HepG2 (cell line): Measurements from ENCODE around the gene SAMD4B. TPM values are rescaled to one million over a fixed set of nuclear protein-coding genes. Genes with fewer than 3 reads are reported as not detected.

Experiments used
- ATAC-seq: fragments of 200-7000 bp; cut with Tn5 transposase; 3 replicates; pipeline ENCODE4 v1.9.1; 2020; ENCODE audit warnings: mild to moderate bottlenecking, moderate library complexity
- BruUV-seq: library from RNA; stranded (reverse); fragments of 400-500 nt; replicated peaks from 2 replicates; lab custom pipeline; 2021; lab: Mats Ljungman, UMichigan
- CTCF ChIA-PET: fragments of 300-600 bp; formaldehyde crosslinking; extraction: SDS; loops from one replicate; lab custom pipeline; 2021; ENCODE audit warnings: low total read pairs, inconsistent platforms, low intra/inter-chr PET ratio; lab: Yijun Ruan, JAX
- POLR2A ChIA-PET: fragments of 350-600 bp; sonication (Branson Sonifier 250); formaldehyde crosslinking; loops from one replicate; lab custom pipeline; 2020; ENCODE audit warnings: antibody characterized with exemption, inconsistent platforms; lab: Yijun Ruan, JAX
- DNase-seq: peaks from one replicate; pipeline ENCODE4 v3.0.0-alpha.2; 2015; ENCODE audit warnings: low spot score
- FAIRE-seq: peaks from 3 replicates; lab custom pipeline; 2011; peaks lifted over from hg19 to GRCh38; lab: Jason Lieb, UNC
- H2AFZ ChIP-seq: one replicate; pipeline ENCODE4 v1.6.1; 2011; ENCODE audit warnings: low read length, inconsistent platforms
- H3K27ac ChIP-seq: fragments of 300-600 bp; 3 replicates; pipeline ENCODE4 v1.8.0; 2011; ENCODE audit warnings: mixed run types, mild to moderate bottlenecking, mixed read lengths, low read length, inconsistent platforms; ENCODE audit not compliant: insufficient read depth; ENCODE audit errors: extremely low read length
- H3K27me3 ChIP-seq, 2 experiments: fragments of 200-600 bp in 1 of 2; 2 replicates in 1 of 2; 3 replicates in 1 of 2; pipeline versions ENCODE4 v1.6.0 to v1.8.0; 2011; ENCODE audit warnings: low read length in 2 of 2, mild to moderate bottlenecking in 2 of 2, moderate library complexity in 2 of 2, inconsistent platforms in 1 of 2; ENCODE audit not compliant: insufficient read depth in 2 of 2, control insufficient read depth in 1 of 2
- H3K36me3 ChIP-seq, 2 experiments: fragments of 200-600 bp in 1 of 2; replicated peaks in 1 of 2; 2 replicates in 1 of 2; 3 replicates in 1 of 2; pipeline versions ENCODE4 v1.5.1 to v1.8.0; 2011; ENCODE audit warnings: low read length in 2 of 2, inconsistent platforms in 1 of 2; ENCODE audit not compliant: insufficient read depth in 2 of 2, control insufficient read depth in 1 of 2
- H3K4me1 ChIP-seq: 2 replicates; pipeline ENCODE4 v1.5.1; 2012; ENCODE audit warnings: low read length, inconsistent platforms; ENCODE audit not compliant: insufficient read depth
- H3K4me2 ChIP-seq: 2 replicates; pipeline ENCODE4 v1.6.0; 2011; ENCODE audit warnings: low read depth, low read length, inconsistent platforms
- H3K4me3 ChIP-seq, 3 experiments: fragments of 200-600 bp in 1 of 3; sonication (generic), shearing (Covaris generic) in 1 of 3; replicated peaks in 1 of 3; 2 replicates each; pipeline ENCODE4 v1.5.1; 2011 to 2016; ENCODE audit warnings: low read length in 3 of 3, inconsistent platforms in 2 of 3, low read depth in 2 of 3, mild to moderate bottlenecking in 2 of 3, control low read depth in 1 of 3, mixed read lengths in 1 of 3; ENCODE audit not compliant: insufficient read depth in 1 of 3
- H3K79me2 ChIP-seq: one replicate; pipeline ENCODE4 v1.6.1; 2011; ENCODE audit warnings: low read length, inconsistent platforms; ENCODE audit not compliant: insufficient read depth
- H3K9ac ChIP-seq: 2 replicates; pipeline ENCODE4 v1.6.0; 2011; ENCODE audit warnings: mild to moderate bottlenecking, low read depth, low read length, inconsistent platforms; ENCODE audit not compliant: insufficient read depth
- H3K9me3 ChIP-seq: 2 replicates; pipeline ENCODE4 v1.5.1; 2012; ENCODE audit warnings: mild to moderate bottlenecking, low read length
- H4K20me1 ChIP-seq: 2 replicates; pipeline ENCODE4 v1.6.0; 2011; ENCODE audit warnings: inconsistent platforms, mild to moderate bottlenecking, low read length, moderate library complexity; ENCODE audit not compliant: insufficient read depth
- DR1 ChIP-seq: sonication (generic); formaldehyde crosslinking; IDR thresholded peaks from 2 replicates; pipeline ENCODE4 v1.8.0; 2021; ENCODE audit warnings: mild to moderate bottlenecking, missing genetic modification reagents, inconsistent platforms
- EEA1 ChIP-seq: sonication (generic); formaldehyde crosslinking; IDR thresholded peaks from 2 replicates; pipeline ENCODE4 v1.5.1; 2020; ENCODE audit warnings: mild to moderate bottlenecking, missing genetic modification reagents, borderline replicate concordance
- FOXA1 ChIP-seq, 2 experiments: fragments of 450-650 bp in 1 of 2; sonication (generic) in 1 of 2; formaldehyde crosslinking in 1 of 2; IDR thresholded peaks; 2 replicates each; pipeline versions ENCODE4 v1.4.0 to v1.6.1; 2016 to 2020; ENCODE audit warnings: missing genetic modification reagents in 1 of 2
- NFYB ChIP-seq: sonication (generic); formaldehyde crosslinking; IDR thresholded peaks from 2 replicates; pipeline ENCODE4 v1.4.0; 2020; ENCODE audit warnings: missing genetic modification reagents
- ONECUT2 ChIP-seq: sonication (generic); formaldehyde crosslinking; IDR thresholded peaks from 2 replicates; pipeline ENCODE4 v1.4.0; 2020; ENCODE audit warnings: missing genetic modification reagents
- STAT5B ChIP-seq: sonication (generic); formaldehyde crosslinking; IDR thresholded peaks from 2 replicates; pipeline ENCODE4 v1.4.0; 2020; ENCODE audit warnings: missing genetic modification reagents
- ZIK1 ChIP-seq: sonication (generic); formaldehyde crosslinking; IDR thresholded peaks from 2 replicates; pipeline ENCODE4 v1.5.0; 2020; ENCODE audit warnings: mild to moderate bottlenecking, low read depth, missing genetic modification reagents, borderline replicate concordance
- ZNF329 ChIP-seq: sonication (generic); formaldehyde crosslinking; IDR thresholded peaks from 2 replicates; pipeline ENCODE4 v1.9.0; 2021; ENCODE audit warnings: low read depth, mild to moderate bottlenecking, missing genetic modification reagents
- WGBS: methylation state at CpG from one replicate; pipeline ENCODE4 v1.1.6; 2017; ENCODE audit warnings: low lambda C conversion rate; 5-methylcytosine and 5-hydroxymethylcytosine counted together
- in situ Hi-C: cut with HindIII; loops from 2 replicates; pipeline ENCODE4 v1.10.0; 2017; ENCODE audit warnings: low pct_unique_long_range_greater_than_20kb; ENCODE audit not compliant: extremely low pct_ligation_motif_present
- intact Hi-C: fragments of 100-400 bp; cut with micrococcal nuclease; formaldehyde crosslinking; loops from one replicate; pipeline ENCODE4 v1.10.0; 2022; ENCODE audit not compliant: unreplicated experiment
- polyA plus RNA-seq, 8 experiments: library from polyadenylated mRNA; depleted of rRNA in 3 of 8; stranded (reverse) in 7 of 8; unstranded in 1 of 8; fragments of >200 nt; fragmentation: Illumina TruSeq in 4 of 8; extraction: Trizol in 4 of 8; gene quantifications; 2 replicates each; pipeline versions ENCODE4 v1.2.1 to v1.2.3, GENCODE V29; 2011 to 2016; ENCODE audit warnings: low read depth in 4 of 8, missing spikeins in 1 of 8, mixed read lengths in 1 of 8; ENCODE audit not compliant: insufficient read depth in 1 of 8
- total RNA-seq, 5 experiments: library from RNA; depleted of rRNA; stranded (reverse); fragments of >200 nt; fragmentation: Illumina TruSeq; extraction: Trizol; gene quantifications; 2 replicates each; pipeline ENCODE4 v1.2.3, GENCODE V29; 2016; ENCODE audit warnings: low read depth in 1 of 5
- TF ChIP-seq, protein P1 (sequence below): sonication (generic); formaldehyde crosslinking; IDR thresholded peaks from 2 replicates; pipeline ENCODE4 v1.4.0; 2020; ENCODE audit warnings: mild to moderate bottlenecking, missing genetic modification reagents
- TF ChIP-seq, protein P2 (sequence below): sonication (generic); formaldehyde crosslinking; IDR thresholded peaks from 2 replicates; pipeline ENCODE4 v1.5.1; 2020; ENCODE audit warnings: mild to moderate bottlenecking, missing genetic modification reagents, borderline replicate concordance

Gene SAMD4B
- total and polyA plus RNA-seq, 2 of the 13 experiments (the other 11 are each of a cell fraction or from before 2014, with no cell fraction given): 26.0 to 31.8 TPM

DNA sequence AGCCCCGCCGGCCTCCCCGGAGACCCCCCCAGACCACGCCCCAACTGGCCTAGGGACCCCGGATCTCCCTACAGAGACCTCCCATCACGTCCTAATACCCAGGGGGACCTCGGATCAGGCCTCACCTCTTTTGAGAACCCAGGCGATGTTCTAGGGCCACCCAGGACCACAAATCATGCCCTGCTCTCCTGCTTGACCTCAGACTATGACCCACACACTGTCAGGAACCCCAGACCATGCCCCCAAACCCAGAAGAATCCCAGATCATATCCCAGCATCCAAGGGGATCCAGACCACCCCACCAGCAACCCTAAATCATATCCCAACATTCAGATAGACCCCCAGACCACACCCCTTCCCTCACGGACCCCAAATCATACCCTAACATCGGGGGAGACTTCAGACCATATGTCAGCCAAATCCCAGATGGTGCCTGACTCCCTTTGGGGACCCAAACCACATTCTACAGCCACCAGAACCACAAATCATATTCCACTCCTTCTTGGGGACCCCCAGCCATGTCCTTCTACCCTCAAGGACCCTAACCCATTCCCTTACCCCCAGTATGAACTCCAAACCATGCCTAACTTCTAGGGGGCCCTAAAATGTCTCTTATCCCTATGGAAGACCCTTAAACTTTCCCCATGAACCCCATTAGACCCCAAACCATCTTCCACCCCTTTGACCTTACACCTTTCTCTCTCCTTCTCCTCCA is 20.9 kb upstream of the SAMD4B start:
- Histone ChIP-seq H3K9me3 (no peaks in the 10 kb centered on the region), H2AFZ (no peak overlapping the region), H3K9ac (no peak overlapping the region), H3K4me2 (peak overlapping the region; percentile 18; the same call in 1 of the 2 replicates), H3K79me2 (no peaks in the 10 kb centered on the region), H3K27me3 (peaks cover 0 to 22% of the 10 kb centered on the region in 2 experiments; a peak in 2 of 5 replicates), H3K27ac (no peak overlapping the region), H3K4me3 (no peak overlapping the region; a peak in 1 of 6 replicates), H3K36me3 (no peaks in the 10 kb centered on the region)
- no TSS peak for BruUV-seq
- no peak for FAIRE-seq
- 6% methylated on average over 2 of the region's 10 CpGs for WGBS
- POLR2A ChIA-PET: no interaction called here
- intact Hi-C loops: no loop called here
- TF ChIP-seq STAT5B: no peak
- TF ChIP-seq EEA1: no peak
- TF ChIP-seq, protein P1, sequence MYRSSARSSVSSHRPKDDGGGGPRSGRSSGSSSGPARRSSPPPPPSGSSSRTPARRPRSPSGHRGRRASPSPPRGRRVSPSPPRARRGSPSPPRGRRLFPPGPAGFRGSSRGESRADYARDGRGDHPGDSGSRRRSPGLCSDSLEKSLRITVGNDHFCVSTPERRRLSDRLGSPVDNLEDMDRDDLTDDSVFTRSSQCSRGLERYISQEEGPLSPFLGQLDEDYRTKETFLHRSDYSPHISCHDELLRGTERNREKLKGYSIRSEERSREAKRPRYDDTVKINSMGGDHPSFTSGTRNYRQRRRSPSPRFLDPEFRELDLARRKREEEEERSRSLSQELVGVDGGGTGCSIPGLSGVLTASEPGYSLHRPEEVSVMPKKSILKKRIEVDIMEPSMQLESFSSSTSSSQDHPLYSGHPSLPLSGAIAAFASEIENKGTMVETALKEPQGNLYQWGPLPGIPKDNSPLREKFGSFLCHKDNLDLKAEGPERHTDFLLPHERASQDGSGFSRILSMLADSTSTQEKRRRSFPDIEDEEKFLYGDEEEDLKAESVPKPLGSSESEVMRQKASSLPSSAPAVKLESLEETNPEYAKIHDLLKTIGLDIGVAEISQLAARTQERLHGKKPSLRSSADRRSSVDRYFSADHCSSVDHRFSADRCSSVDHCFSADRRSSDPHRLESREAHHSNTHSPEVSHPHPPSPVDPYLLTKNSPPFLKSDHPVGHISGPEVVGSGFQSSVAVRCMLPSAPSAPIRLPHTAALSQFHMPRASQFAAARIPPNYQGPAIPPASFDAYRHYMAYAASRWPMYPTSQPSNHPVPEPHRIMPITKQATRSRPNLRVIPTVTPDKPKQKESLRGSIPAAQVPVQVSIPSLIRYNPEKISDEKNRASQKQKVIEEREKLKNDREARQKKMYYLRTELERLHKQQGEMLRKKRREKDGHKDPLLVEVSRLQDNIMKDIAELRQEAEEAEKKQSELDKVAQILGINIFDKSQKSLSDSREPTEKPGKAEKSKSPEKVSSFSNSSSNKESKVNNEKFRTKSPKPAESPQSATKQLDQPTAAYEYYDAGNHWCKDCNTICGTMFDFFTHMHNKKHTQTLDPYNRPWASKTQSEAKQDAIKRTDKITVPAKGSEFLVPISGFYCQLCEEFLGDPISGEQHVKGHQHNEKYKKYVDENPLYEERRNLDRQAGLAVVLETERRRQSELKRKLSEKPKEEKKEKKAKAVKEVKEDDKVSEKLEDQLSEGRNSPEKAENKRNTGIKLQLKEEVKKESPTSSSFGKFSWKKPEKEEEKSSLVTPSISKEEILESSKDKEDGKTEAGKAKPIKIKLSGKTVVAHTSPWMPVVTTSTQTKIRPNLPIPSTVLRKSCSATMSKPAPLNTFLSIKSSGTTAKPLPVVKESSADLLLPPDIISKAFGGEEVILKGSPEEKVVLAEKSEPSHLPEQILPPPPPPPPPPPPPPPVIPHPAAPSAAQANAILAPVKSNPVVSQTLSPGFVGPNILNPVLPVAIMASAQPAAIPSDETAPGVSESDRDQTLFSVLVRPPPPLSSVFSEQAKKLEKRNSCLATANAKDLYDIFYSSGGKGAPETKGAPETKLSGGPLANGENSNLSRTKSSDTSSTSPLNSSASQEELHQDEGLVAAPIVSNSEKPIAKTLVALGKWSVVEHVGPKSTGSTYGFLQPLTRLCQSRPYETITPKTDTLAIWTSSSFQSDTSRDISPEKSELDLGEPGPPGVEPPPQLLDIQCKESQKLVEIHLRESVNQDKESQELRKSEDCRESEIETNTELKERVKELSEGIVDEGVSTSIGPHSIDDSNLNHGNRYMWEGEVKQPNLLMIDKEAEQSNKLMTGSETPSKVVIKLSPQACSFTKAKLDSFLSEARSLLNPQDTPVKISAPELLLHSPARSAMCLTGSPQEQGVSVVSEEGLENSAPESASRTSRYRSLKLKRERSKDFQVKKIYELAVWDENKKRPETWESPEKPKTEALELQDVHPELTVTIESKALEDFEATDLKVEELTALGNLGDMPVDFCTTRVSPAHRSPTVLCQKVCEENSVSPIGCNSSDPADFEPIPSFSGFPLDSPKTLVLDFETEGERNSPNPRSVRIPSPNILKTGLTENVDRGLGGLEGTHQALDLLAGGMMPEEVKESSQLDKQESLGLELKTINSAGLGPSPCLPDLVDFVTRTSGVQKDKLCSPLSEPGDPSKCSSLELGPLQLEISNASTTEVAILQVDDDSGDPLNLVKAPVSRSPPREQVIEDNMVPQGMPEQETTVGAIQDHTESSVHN: no peak
- no peak for TF ChIP-seq ZIK1 (CRISPR knock-in tag)
- no peak for TF ChIP-seq ZNF329 (CRISPR knock-in tag)
- no peak for TF ChIP-seq DR1 (CRISPR knock-in tag)
- no peak for TF ChIP-seq ONECUT2
- no peak for TF ChIP-seq FOXA1 (IDR thresholded peaks at IDR 0.05)
- TF ChIP-seq FOXA1 (CRISPR knock-in tag; IDR thresholded peaks at IDR 0.05): no peak
- TF ChIP-seq, protein P2, sequence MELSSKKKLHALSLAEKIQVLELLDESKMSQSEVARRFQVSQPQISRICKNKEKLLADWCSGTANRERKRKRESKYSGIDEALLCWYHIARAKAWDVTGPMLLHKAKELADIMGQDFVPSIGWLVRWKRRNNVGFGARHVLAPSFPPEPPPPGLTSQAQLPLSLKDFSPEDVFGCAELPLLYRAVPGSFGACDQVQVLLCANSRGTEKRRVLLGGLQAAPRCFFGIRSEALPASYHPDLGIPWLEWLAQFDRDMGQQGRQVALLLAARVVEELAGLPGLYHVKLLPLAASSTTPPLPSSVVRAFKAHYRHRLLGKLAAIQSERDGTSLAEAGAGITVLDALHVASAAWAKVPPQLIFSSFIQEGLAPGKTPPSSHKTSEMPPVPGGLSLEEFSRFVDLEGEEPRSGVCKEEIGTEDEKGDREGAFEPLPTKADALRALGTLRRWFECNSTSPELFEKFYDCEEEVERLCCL: no peak
- no peak for TF ChIP-seq NFYB (CRISPR knock-in tag)
- TF ChIP-seq, all 625 proteins: peak for 0
- Histone ChIP-seq H4K20me1 (no peaks in the 10 kb centered on the region), H3K4me1 (peaks cover 14% of the 10 kb centered on the region)
- ATAC-seq: no peak
- DNase-seq: no peak
- CTCF ChIA-PET: no interaction called here
- in situ Hi-C loops: no loop called here
